ENCODE results near the gene ANKRD24.
"Not testable (repeated sequence)": the region's sequence is repeated elsewhere in the genome, so short reads cannot be mapped to it uniquely, and the experiment has no call there.

Gene ANKRD24

GRCh38 chr19:4266253-4267000 is 83.9 kb downstream of the ANKRD24 start:
- no peak for DNase-seq (ENCODE audit: low spot score)
- TF ChIP-seq, protein P1, sequence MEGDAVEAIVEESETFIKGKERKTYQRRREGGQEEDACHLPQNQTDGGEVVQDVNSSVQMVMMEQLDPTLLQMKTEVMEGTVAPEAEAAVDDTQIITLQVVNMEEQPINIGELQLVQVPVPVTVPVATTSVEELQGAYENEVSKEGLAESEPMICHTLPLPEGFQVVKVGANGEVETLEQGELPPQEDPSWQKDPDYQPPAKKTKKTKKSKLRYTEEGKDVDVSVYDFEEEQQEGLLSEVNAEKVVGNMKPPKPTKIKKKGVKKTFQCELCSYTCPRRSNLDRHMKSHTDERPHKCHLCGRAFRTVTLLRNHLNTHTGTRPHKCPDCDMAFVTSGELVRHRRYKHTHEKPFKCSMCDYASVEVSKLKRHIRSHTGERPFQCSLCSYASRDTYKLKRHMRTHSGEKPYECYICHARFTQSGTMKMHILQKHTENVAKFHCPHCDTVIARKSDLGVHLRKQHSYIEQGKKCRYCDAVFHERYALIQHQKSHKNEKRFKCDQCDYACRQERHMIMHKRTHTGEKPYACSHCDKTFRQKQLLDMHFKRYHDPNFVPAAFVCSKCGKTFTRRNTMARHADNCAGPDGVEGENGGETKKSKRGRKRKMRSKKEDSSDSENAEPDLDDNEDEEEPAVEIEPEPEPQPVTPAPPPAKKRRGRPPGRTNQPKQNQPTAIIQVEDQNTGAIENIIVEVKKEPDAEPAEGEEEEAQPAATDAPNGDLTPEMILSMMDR (IDR thresholded peaks at IDR 0.05; ENCODE audit: extremely low read depth, insufficient read depth, missing control alignments): no peak
- in situ Hi-C loops (cut with MboI; ENCODE audit: low pct_unique_long_range_greater_than_20kb, low sequenced_read_pairs, unreplicated experiment): no loop called here

- DNase-seq (ENCODE audit: low spot score): peak; percentile 81
- TF ChIP-seq, protein P1 (IDR thresholded peaks at IDR 0.05; ENCODE audit: extremely low read depth, insufficient read depth, missing control alignments): peak; percentile 78
- in situ Hi-C loops (cut with MboI; ENCODE audit: low pct_unique_long_range_greater_than_20kb, low sequenced_read_pairs, unreplicated experiment): no loop called here
These were observed 84.8 kb downstream of the ANKRD24 start for GRCh38 chr19:4267101-4267900.

GRCh38 chr19:4267901-4268815 is 85.7 kb downstream of the ANKRD24 start:
- DNase-seq (ENCODE audit: low spot score): no peak
- TF ChIP-seq, protein P1 (IDR thresholded peaks at IDR 0.05; ENCODE audit: extremely low read depth, insufficient read depth, missing control alignments): no peak
- in situ Hi-C loops (cut with MboI; ENCODE audit: low pct_unique_long_range_greater_than_20kb, low sequenced_read_pairs, unreplicated experiment): no loop called here

- no peak for DNase-seq (ENCODE audit: low spot score)
- in situ Hi-C loops (cut with MboI; ENCODE audit: low pct_unique_long_range_greater_than_20kb, low sequenced_read_pairs, unreplicated experiment): no loop called here
- TF ChIP-seq, protein P1 (IDR thresholded peaks at IDR 0.05; ENCODE audit: extremely low read depth, insufficient read depth, missing control alignments): no peak
These were observed 86.4 kb downstream of the ANKRD24 start for GRCh38 chr19:4268816-4269430.

- TF ChIP-seq, protein P1 (IDR thresholded peaks at IDR 0.05; ENCODE audit: extremely low read depth, insufficient read depth, missing control alignments): no peak
- in situ Hi-C loops (cut with MboI; ENCODE audit: low pct_unique_long_range_greater_than_20kb, low sequenced_read_pairs, unreplicated experiment): loop anchor here (10.0 kb wide), 2 partner anchors 82 to 252 kb away; no protein-coding TSS in a partner anchor
- no peak for DNase-seq (ENCODE audit: low spot score)
These were observed 90.4 kb downstream of the ANKRD24 start for GRCh38 chr19:4272894-4273293.

DNA sequence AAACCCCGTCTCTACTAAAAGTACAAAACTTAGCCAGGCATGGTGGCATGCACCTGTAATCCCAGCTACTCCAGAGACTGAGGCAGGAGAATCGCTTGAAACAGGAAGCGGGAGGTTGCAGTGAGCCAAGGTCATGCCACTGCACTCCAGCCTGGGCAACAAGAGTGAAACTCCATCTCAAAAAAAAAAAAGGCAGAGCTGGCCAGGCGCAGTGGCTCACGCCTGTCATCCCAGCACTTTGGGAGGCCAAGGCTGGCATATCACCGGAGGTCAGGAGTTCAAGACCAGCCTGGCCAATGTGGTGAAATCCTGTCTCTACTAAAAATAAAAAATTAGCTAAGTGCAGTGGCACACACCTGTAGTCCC is 91.8 kb downstream of the ANKRD24 start:
- in situ Hi-C loops (cut with MboI; ENCODE audit: low pct_unique_long_range_greater_than_20kb, low sequenced_read_pairs, unreplicated experiment): loop anchor here (10.0 kb wide), 2 partner anchors 80 to 250 kb away; no protein-coding TSS in a partner anchor
- not testable (repeated sequence) for DNase-seq (ENCODE audit: low spot score)
